SU-DHL-6 (cell line): ENCODE data around the gene KPNA2.

Source experiments
- H2AFZ ChIP-seq: fragments of 200-600 bp; sonication (generic); 2 replicates; pipeline ENCODE4 v1.6.1; 2014; ENCODE audit warnings: low read depth, mild to moderate bottlenecking, moderate library complexity, mixed read lengths, antibody characterized with exemption, low read length; ENCODE audit not compliant: severe bottlenecking
- H3F3A ChIP-seq: fragments of 200-600 bp; shearing (Covaris generic); 2 replicates; pipeline ENCODE4 v1.6.0; 2016; ENCODE audit warnings: antibody characterized with exemption, mild to moderate bottlenecking; ENCODE audit not compliant: insufficient read depth
- H3K27ac ChIP-seq: fragments of 200-600 bp; sonication (generic); 2 replicates; pipeline ENCODE4 v1.5.1; 2016; ENCODE audit warnings: low read depth, mild to moderate bottlenecking, low read length, moderate library complexity, mixed read lengths
- H3K27me3 ChIP-seq: fragments of 200-600 bp; sonication (generic), shearing (Covaris generic); 2 replicates; pipeline ENCODE4 v1.6.0; 2014; ENCODE audit warnings: mild to moderate bottlenecking, low read length
- H3K36me3 ChIP-seq: fragments of 200-600 bp; sonication (generic); 2 replicates; pipeline ENCODE4 v1.6.1; 2014; ENCODE audit warnings: mild to moderate bottlenecking, low read length, mixed read lengths
- H3K4me2 ChIP-seq: fragments of 300-600, 200-600 bp; shearing (Covaris generic), sonication (generic); 2 replicates; pipeline ENCODE4 v1.6.0; 2014; ENCODE audit warnings: low read length, low read depth, mild to moderate bottlenecking; ENCODE audit not compliant: poor library complexity, severe bottlenecking
- H3K4me3 ChIP-seq: fragments of 200-600 bp; sonication (generic); 2 replicates; pipeline ENCODE4 v1.5.1; 2014; ENCODE audit warnings: antibody characterized with exemption, low read length, mild to moderate bottlenecking, mixed read lengths; ENCODE audit not compliant: insufficient read depth, poor library complexity, severe bottlenecking
- H3K79me2 ChIP-seq: fragments of 200-600 bp; sonication (generic); 2 replicates; pipeline ENCODE4 v1.6.1; 2014; ENCODE audit warnings: mild to moderate bottlenecking, low read length, moderate library complexity; ENCODE audit not compliant: insufficient read depth
- H3K9ac ChIP-seq: fragments of 200-600 bp; sonication (generic); 2 replicates; pipeline ENCODE4 v1.7.0; 2014; ENCODE audit warnings: mild to moderate bottlenecking, low read length
- H3K9me2 ChIP-seq: fragments of 200-600 bp; sonication (generic); replicated peaks from 2 replicates; pipeline ENCODE4 v1.6.1; 2014; ENCODE audit warnings: low read length; ENCODE audit not compliant: insufficient read depth
- H3K9me3 ChIP-seq: fragments of 200-600 bp; sonication (generic); 2 replicates; pipeline ENCODE4 v1.6.1; 2014; ENCODE audit warnings: low read length, mixed read lengths; ENCODE audit not compliant: insufficient read depth
- H4K20me1 ChIP-seq: fragments of 200-600 bp; sonication (generic); 2 replicates; pipeline ENCODE4 v1.6.1; 2014; ENCODE audit warnings: low read depth, mild to moderate bottlenecking, antibody characterized with exemption, low read length, moderate library complexity, mixed read lengths
- CTCF ChIP-seq: fragments of 200-600 bp; sonication (generic); IDR thresholded peaks from one replicate; pipeline ENCODE4 v1.5.1; 2017; ENCODE audit warnings: antibody characterized with exemption, mild to moderate bottlenecking, low read length, moderate library complexity; ENCODE audit not compliant: insufficient read depth, poor library complexity, severe bottlenecking
- EZH2phosphoT487 ChIP-seq: fragments of 200-600 bp; sonication (generic), shearing (Covaris generic); conservative IDR thresholded peaks from 2 replicates; pipeline ENCODE4 v1.6.1; 2018; ENCODE audit warnings: mild to moderate bottlenecking, antibody characterized with exemption, low read length, moderate library complexity, mixed read lengths

The KPNA2 gene

GRCh38 chr17:67999291-67999911 is 36.1 kb upstream of the KPNA2 start:
- Histone ChIP-seq H3K4me3 (no peak overlapping the region), H3K36me3 (no peaks in the 10 kb centered on the region), H3F3A (peaks cover 8% of the 10 kb centered on the region), H2AFZ (no peak overlapping the region), H3K9me3 (no peaks in the 10 kb centered on the region), H3K27me3 (no peaks in the 10 kb centered on the region), H3K79me2 (no peaks in the 10 kb centered on the region), H3K9ac (no peak overlapping the region), H3K9me2 (no peaks in the 10 kb centered on the region), H3K27ac (no peak overlapping the region), H4K20me1 (no peaks in the 10 kb centered on the region), H3K4me2 (no peak overlapping the region)
- TF ChIP-seq EZH2phosphoT487, result no peak
- TF ChIP-seq CTCF, result no peak

- H3K79me2 ChIP-seq, result no peaks in the 10 kb centered on the region
- no peaks in the 10 kb centered on the region for H4K20me1 ChIP-seq
- no peak overlapping the region for H2AFZ ChIP-seq
- no peak overlapping the region for H3K4me3 ChIP-seq
- no peaks in the 10 kb centered on the region for H3K27me3 ChIP-seq
- H3F3A ChIP-seq, result no peaks in the 10 kb centered on the region
- H3K4me2 ChIP-seq, result no peak overlapping the region
- no peaks in the 10 kb centered on the region for H3K36me3 ChIP-seq
- TF ChIP-seq CTCF, result no peak
- no peak for TF ChIP-seq EZH2phosphoT487
- no peak overlapping the region for H3K9ac ChIP-seq
- H3K9me3 ChIP-seq, result no peaks in the 10 kb centered on the region
- no peaks in the 10 kb centered on the region for H3K9me2 ChIP-seq
- no peak overlapping the region for H3K27ac ChIP-seq
These were observed 31.3 kb upstream of the KPNA2 start for GRCh38 chr17:68004201-68004600.

GRCh38 chr17:68006797-68007196 is 28.7 kb upstream of the KPNA2 start:
- Histone ChIP-seq H4K20me1 (no peaks in the 10 kb centered on the region), H3F3A (no peaks in the 10 kb centered on the region), H2AFZ (no peak overlapping the region), H3K27me3 (no peaks in the 10 kb centered on the region), H3K9me3 (no peaks in the 10 kb centered on the region), H3K4me2 (no peak overlapping the region), H3K9me2 (no peaks in the 10 kb centered on the region), H3K36me3 (no peaks in the 10 kb centered on the region), H3K27ac (no peak overlapping the region), H3K79me2 (no peaks in the 10 kb centered on the region), H3K4me3 (no peak overlapping the region), H3K9ac (no peak overlapping the region)
- TF ChIP-seq EZH2phosphoT487 (no peak), CTCF (no peak)
